ENCODE data around the gene YPEL1. TPM values are rescaled to one million over a fixed set of nuclear protein-coding genes. Genes with fewer than 3 reads are reported as not detected.
"Not testable (repeated sequence)": the region's sequence is repeated elsewhere in the genome, so short reads cannot be mapped to it uniquely, and the experiment has no call there.

YPEL1 gene
- total RNA-seq, 2 experiments from 2014 or later = 18.2 to 18.8 TPM

GRCh38 chr22:21719024-21719423 lies 16.6 kb downstream of the YPEL1 start:
- Histone ChIP-seq H3K4me1 (ENCODE audit: insufficient read depth, low read length, poor library complexity, severe bottlenecking) (peaks cover 32% of the 10 kb centered on the region), H3K9me2 (ENCODE audit: insufficient read depth, low read length) (no peaks in the 10 kb centered on the region), H3K4me2 (ENCODE audit: low read length) (peak overlapping the region; percentile 20; the same call in 1 of the 2 replicates), H3K4me3 (ENCODE audit: low read depth, low read length, poor library complexity, severe bottlenecking) (no peak overlapping the region), H3K9me3 (ENCODE audit: low read length) (no peaks in the 10 kb centered on the region), H4K20me1 (ENCODE audit: insufficient read depth, low read length) (no peaks in the 10 kb centered on the region), H3K36me3 (ENCODE audit: insufficient read depth, low read length) (no peaks in the 10 kb centered on the region; the same call in 1 of the 2 replicates), H3K27ac (ENCODE audit: low read depth, low read length, poor library complexity, severe bottlenecking) (peak overlapping the region; percentile 18), H2AFZ (ENCODE audit: low read length) (peak overlapping the region; percentile 24; the same call in 1 of the 2 replicates), H3K79me2 (ENCODE audit: insufficient read depth, low read depth, low read length) (no peaks in the 10 kb centered on the region)
- POLR2A ChIA-PET = interaction anchor here (0.6 kb wide), 1 partner anchor 232 kb away, joined by 3 read pairs; no protein-coding TSS in a partner anchor
- CTCF ChIA-PET (ENCODE audit: unreplicated experiment) = no interaction called here
- intact Hi-C loops (cut with micrococcal nuclease; ENCODE audit: unreplicated experiment) = no loop called here
- peak; percentile 38 for DNase-seq (ENCODE audit: low spot score)
- TF ChIP-seq EZH2phosphoT487 (IDR thresholded peaks at IDR 0.05; ENCODE audit: borderline replicate concordance, low read depth, low read length) = no peak
- TF ChIP-seq, protein P1, sequence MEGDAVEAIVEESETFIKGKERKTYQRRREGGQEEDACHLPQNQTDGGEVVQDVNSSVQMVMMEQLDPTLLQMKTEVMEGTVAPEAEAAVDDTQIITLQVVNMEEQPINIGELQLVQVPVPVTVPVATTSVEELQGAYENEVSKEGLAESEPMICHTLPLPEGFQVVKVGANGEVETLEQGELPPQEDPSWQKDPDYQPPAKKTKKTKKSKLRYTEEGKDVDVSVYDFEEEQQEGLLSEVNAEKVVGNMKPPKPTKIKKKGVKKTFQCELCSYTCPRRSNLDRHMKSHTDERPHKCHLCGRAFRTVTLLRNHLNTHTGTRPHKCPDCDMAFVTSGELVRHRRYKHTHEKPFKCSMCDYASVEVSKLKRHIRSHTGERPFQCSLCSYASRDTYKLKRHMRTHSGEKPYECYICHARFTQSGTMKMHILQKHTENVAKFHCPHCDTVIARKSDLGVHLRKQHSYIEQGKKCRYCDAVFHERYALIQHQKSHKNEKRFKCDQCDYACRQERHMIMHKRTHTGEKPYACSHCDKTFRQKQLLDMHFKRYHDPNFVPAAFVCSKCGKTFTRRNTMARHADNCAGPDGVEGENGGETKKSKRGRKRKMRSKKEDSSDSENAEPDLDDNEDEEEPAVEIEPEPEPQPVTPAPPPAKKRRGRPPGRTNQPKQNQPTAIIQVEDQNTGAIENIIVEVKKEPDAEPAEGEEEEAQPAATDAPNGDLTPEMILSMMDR (conservative IDR thresholded peaks at IDR 0.05; ENCODE audit: low read length) = no peak
- BruUV-seq (replicated peaks) = no TSS peak

GRCh38 chr22:21718499-21718898 lies 17.1 kb downstream of the YPEL1 start:
- Histone ChIP-seq H3K4me1 (ENCODE audit: insufficient read depth, low read length, poor library complexity, severe bottlenecking) (peaks cover 27% of the 10 kb centered on the region), H3K4me3 (ENCODE audit: low read depth, low read length, poor library complexity, severe bottlenecking) (no peak overlapping the region), H3K4me2 (ENCODE audit: low read length) (no peak overlapping the region), H3K27ac (ENCODE audit: low read depth, low read length, poor library complexity, severe bottlenecking) (no peak overlapping the region), H3K79me2 (ENCODE audit: insufficient read depth, low read depth, low read length) (no peaks in the 10 kb centered on the region), H2AFZ (ENCODE audit: low read length) (no peak overlapping the region), H3K9me3 (ENCODE audit: low read length) (no peaks in the 10 kb centered on the region), H3K9me2 (ENCODE audit: insufficient read depth, low read length) (no peaks in the 10 kb centered on the region), H4K20me1 (ENCODE audit: insufficient read depth, low read length) (no peaks in the 10 kb centered on the region), H3K36me3 (ENCODE audit: insufficient read depth, low read length) (no peaks in the 10 kb centered on the region)
- no TSS peak for BruUV-seq (replicated peaks)
- no peak for DNase-seq (ENCODE audit: low spot score)
- intact Hi-C loops (cut with micrococcal nuclease; ENCODE audit: unreplicated experiment) = no loop called here
- POLR2A ChIA-PET = interaction anchor here (0.7 kb wide), 1 partner anchor 149 kb away, joined by 4 read pairs; no protein-coding TSS in a partner anchor
- TF ChIP-seq EZH2phosphoT487 (IDR thresholded peaks at IDR 0.05; ENCODE audit: borderline replicate concordance, low read depth, low read length) = no peak
- TF ChIP-seq, protein P1 (conservative IDR thresholded peaks at IDR 0.05; ENCODE audit: low read length) = no peak
- CTCF ChIA-PET (ENCODE audit: unreplicated experiment) = no interaction called here

DNA sequence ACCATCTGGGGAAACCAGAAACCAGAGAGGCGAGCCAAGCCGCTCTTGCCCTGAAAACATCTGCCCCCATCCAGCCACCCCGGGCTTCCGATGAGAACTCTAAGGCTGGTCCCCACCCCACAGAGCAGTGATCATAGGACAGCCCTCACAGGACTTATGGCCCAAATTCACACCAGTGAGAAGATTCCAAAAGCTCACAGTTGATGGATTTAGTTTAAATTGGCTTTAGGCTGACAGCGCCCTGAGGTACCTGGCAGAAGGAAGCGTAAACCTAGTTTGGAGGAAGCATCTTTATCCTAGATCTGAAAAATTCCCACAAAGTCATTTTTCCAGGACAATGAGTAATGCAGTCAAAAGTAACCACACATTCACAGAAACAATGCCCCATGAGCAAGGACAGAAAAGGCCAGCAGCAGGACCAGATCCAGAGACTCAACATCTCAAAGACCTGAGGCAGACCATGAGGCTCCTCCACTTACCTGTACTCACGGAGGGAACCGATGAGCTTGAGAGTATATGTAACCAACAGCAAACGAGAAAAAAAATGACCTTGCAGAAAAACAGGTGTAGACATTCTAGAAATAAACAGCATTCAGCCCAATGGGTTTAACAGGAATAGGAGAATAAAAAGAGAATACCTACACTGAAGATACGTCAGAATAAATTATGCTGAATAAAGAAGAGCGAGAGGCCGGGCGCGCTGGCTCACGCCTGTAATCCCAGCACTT lies 19.0 kb downstream of the YPEL1 start:
- H3K4me3 ChIP-seq (ENCODE audit: low read depth, low read length, poor library complexity, severe bottlenecking); H3K79me2 ChIP-seq (ENCODE audit: insufficient read depth, low read depth, low read length); H3K9me3 ChIP-seq (ENCODE audit: low read length); BruUV-seq (replicated peaks); H2AFZ ChIP-seq (ENCODE audit: low read length); CTCF ChIA-PET (ENCODE audit: unreplicated experiment); POLR2A ChIA-PET; intact Hi-C loops (cut with micrococcal nuclease; ENCODE audit: unreplicated experiment); H4K20me1 ChIP-seq (ENCODE audit: insufficient read depth, low read length); H3K36me3 ChIP-seq (ENCODE audit: insufficient read depth, low read length); H3K4me2 ChIP-seq (ENCODE audit: low read length); DNase-seq (ENCODE audit: low spot score); H3K27ac ChIP-seq (ENCODE audit: low read depth, low read length, poor library complexity, severe bottlenecking); H3K9me2 ChIP-seq (ENCODE audit: insufficient read depth, low read length): not testable (repeated sequence)
- peaks cover 18% of the 10 kb centered on the region for H3K4me1 ChIP-seq (ENCODE audit: insufficient read depth, low read length, poor library complexity, severe bottlenecking)
